GM19372 (cell line): ENCODE results near the gene TGIF2.

Source experiments
- ATAC-seq: cut with Tn5 transposase; IDR thresholded peaks from one replicate; pipeline ENCODE4 v1.9.1; 2021; ENCODE audit warnings: mild to moderate bottlenecking, low read depth, moderate library complexity; ENCODE audit not compliant: unreplicated experiment

TGIF2 gene

GRCh38 chr20:36574366-36575135 is 1.2 kb downstream of the TGIF2 start:
- ATAC-seq: no peak

GRCh38 chr20:36576081-36576445 is 2.7 kb downstream of the TGIF2 start:
- no peak for ATAC-seq

GRCh38 chr20:36578356-36579041 is 5.1 kb downstream of the TGIF2 start:
- no peak for ATAC-seq

GRCh38 chr20:36579996-36580545 is 6.7 kb downstream of the TGIF2 start:
- ATAC-seq: no peak

GRCh38 chr20:36582322-36582721 is 8.9 kb downstream of the TGIF2 start:
- no peak for ATAC-seq

GRCh38 chr20:36582821-36583220 is 9.4 kb downstream of the TGIF2 start:
- no peak for ATAC-seq

GRCh38 chr20:36584018-36584481 is 10.7 kb downstream of the TGIF2 start:
- no peak for ATAC-seq

GRCh38 chr20:36585410-36586125 is 12.2 kb downstream of the TGIF2 start:
- no peak for ATAC-seq

GRCh38 chr20:36587388-36588070 is 14.1 kb downstream of the TGIF2 start:
- ATAC-seq: no peak

- ATAC-seq: no peak
Measured at GRCh38 chr20:36591281-36591680, 17.9 kb downstream of the TGIF2 start.

GRCh38 chr20:36591854-36592641 is 18.7 kb downstream of the TGIF2 start:
- no peak for ATAC-seq

- ATAC-seq: no peak
Measured at GRCh38 chr20:36593347-36593929, 20.0 kb downstream of the TGIF2 start.

- no peak for ATAC-seq
Measured at GRCh38 chr20:36599912-36600345, 26.5 kb downstream of the TGIF2 start.

- ATAC-seq: no peak
Measured at GRCh38 chr20:36601540-36601939, 28.1 kb downstream of the TGIF2 start.

GRCh38 chr20:36604952-36605398 is 31.6 kb downstream of the TGIF2 start:
- peak; percentile 21 for ATAC-seq

- peak; percentile 86 for ATAC-seq
Measured at GRCh38 chr20:36605399-36606157, 32.2 kb downstream of the TGIF2 start, which contains the start of gene RAB5IF. TSS of gene RAB5IF (plus strand) at chr20:36605779. CDS start at chr20:36605952, 173 bp downstream.

- ATAC-seq: no peak
Measured at GRCh38 chr20:36606158-36607066, 33.0 kb downstream of the TGIF2 start.
